GM21529 (cell line): Measurements from ENCODE around the gene MND1.

Experiments
- ATAC-seq: cut with Tn5 transposase; IDR thresholded peaks from one replicate; pipeline ENCODE4 v1.9.1; 2021; ENCODE audit not compliant: unreplicated experiment

Gene MND1

GRCh38 chr4:153346031-153346430, 1.5 kb downstream of the MND1 start:
- no peak for ATAC-seq

- ATAC-seq: no peak
Measured at GRCh38 chr4:153346563-153346962, 2.1 kb downstream of the MND1 start.

- ATAC-seq: no peak
Measured at GRCh38 chr4:153347117-153347516, 2.6 kb downstream of the MND1 start.

GRCh38 chr4:153348006-153348405, 3.5 kb downstream of the MND1 start:
- ATAC-seq: no peak

- no peak for ATAC-seq
Measured at GRCh38 chr4:153349206-153349805, 4.8 kb downstream of the MND1 start.

GRCh38 chr4:153362184-153362583, 17.7 kb downstream of the MND1 start:
- no peak for ATAC-seq

GRCh38 chr4:153364061-153364460, 19.6 kb downstream of the MND1 start:
- ATAC-seq: no peak

- ATAC-seq: no peak
Measured at GRCh38 chr4:153365003-153365402, 20.5 kb downstream of the MND1 start.

GRCh38 chr4:153366486-153366885, 22.0 kb downstream of the MND1 start:
- no peak for ATAC-seq

GRCh38 chr4:153367092-153367491, 22.6 kb downstream of the MND1 start:
- ATAC-seq: no peak

- no peak for ATAC-seq
Measured at GRCh38 chr4:153369021-153369420, 24.5 kb downstream of the MND1 start.

GRCh38 chr4:153371701-153372234, 27.3 kb downstream of the MND1 start:
- ATAC-seq: no peak

GRCh38 chr4:153372967-153373562, 28.6 kb downstream of the MND1 start:
- no peak for ATAC-seq

GRCh38 chr4:153374442-153374841, 30.0 kb downstream of the MND1 start:
- no peak for ATAC-seq

- ATAC-seq: no peak
Measured at GRCh38 chr4:153375303-153375702, 30.8 kb downstream of the MND1 start.

GRCh38 chr4:153383131-153383530, 38.6 kb downstream of the MND1 start:
- no peak for ATAC-seq

- no peak for ATAC-seq
Measured at GRCh38 chr4:153384160-153384559, 39.7 kb downstream of the MND1 start.

- no peak for ATAC-seq
Measured at GRCh38 chr4:153385784-153386183, 41.3 kb downstream of the MND1 start.

- no peak for ATAC-seq
Measured at GRCh38 chr4:153387981-153388380, 43.5 kb downstream of the MND1 start.

GRCh38 chr4:153393397-153393796, 48.9 kb downstream of the MND1 start:
- ATAC-seq: no peak

- ATAC-seq: no peak
Measured at GRCh38 chr4:153394945-153395344, 50.5 kb downstream of the MND1 start.

- ATAC-seq: no peak
Measured at GRCh38 chr4:153398713-153399112, 54.2 kb downstream of the MND1 start.

GRCh38 chr4:153399358-153399757, 54.9 kb downstream of the MND1 start:
- ATAC-seq: no peak
